ENCODE results near the gene CARD10. TPM values are rescaled to one million over a fixed set of nuclear protein-coding genes. Genes with fewer than 3 reads are reported as not detected.

Gene CARD10
- total RNA-seq, 3 donors from 2014 or later (not counting 1 experiment from before 2014, with no cell fraction given): 0.09 to 0.16 (median 0.10) TPM

DNA sequence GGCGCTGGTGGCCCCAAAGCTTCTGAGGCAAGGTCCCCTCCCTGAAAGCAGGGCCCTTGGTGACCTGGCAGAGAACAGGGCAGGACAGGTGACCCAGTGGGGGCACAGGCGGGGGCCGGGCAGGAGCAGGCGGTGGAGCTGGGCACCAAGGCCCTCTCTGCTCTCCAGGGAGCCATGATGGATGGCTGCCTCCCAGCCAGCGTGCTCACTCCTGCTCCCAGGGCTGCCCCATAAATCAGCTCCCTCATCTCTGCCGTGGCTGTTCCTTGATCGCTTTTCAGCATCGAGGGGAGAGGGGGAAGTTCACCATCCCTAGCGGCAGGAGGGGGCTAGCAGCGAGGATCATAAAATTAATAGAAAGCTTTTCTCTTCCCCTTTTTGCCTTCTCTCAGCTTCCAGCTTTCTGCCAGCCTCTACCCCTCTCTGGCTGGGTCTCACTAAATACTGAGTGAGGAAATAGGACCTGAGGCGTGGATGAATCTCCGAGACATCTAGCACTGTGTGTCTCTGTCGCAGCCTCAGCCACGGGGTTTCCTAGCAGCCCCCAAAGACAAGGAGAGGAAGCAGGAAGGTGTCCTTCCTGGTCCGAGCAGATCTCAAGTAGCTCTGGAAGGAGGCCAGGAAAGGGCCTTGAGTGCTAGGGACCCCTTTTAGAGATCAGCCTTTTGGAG, 69.7 kb downstream of the CARD10 start:
- WGBS (ENCODE audit: insufficient coverage): 66% methylated on average over 10 of the region's 15 CpGs
- no peak overlapping the region for H3K27ac Mint-ChIP-seq
- H3K9me3 ChIP-seq (ENCODE audit: control insufficient read depth, insufficient read depth, low read length): no peaks in the 10 kb centered on the region
- H3K9me3 Mint-ChIP-seq: no peaks in the 10 kb centered on the region
- H3K27ac ChIP-seq (ENCODE audit: low read length): no peak overlapping the region
- H3K27me3 Mint-ChIP-seq (ENCODE audit: low read depth in 2 of 2): no peaks in the 10 kb centered on the region
- no peaks in the 10 kb centered on the region for H3K36me3 ChIP-seq (ENCODE audit: control insufficient read depth, insufficient read depth, low read length)
- TF ChIP-seq, protein P1, sequence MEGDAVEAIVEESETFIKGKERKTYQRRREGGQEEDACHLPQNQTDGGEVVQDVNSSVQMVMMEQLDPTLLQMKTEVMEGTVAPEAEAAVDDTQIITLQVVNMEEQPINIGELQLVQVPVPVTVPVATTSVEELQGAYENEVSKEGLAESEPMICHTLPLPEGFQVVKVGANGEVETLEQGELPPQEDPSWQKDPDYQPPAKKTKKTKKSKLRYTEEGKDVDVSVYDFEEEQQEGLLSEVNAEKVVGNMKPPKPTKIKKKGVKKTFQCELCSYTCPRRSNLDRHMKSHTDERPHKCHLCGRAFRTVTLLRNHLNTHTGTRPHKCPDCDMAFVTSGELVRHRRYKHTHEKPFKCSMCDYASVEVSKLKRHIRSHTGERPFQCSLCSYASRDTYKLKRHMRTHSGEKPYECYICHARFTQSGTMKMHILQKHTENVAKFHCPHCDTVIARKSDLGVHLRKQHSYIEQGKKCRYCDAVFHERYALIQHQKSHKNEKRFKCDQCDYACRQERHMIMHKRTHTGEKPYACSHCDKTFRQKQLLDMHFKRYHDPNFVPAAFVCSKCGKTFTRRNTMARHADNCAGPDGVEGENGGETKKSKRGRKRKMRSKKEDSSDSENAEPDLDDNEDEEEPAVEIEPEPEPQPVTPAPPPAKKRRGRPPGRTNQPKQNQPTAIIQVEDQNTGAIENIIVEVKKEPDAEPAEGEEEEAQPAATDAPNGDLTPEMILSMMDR (IDR thresholded peaks at IDR 0.05): no peak
- no peaks in the 10 kb centered on the region for H3K4me1 ChIP-seq (ENCODE audit: control insufficient read depth, insufficient read depth, low read length)
- no peak overlapping the region for H3K4me3 Mint-ChIP-seq
- no peaks in the 10 kb centered on the region for H3K27me3 ChIP-seq (ENCODE audit: control insufficient read depth, insufficient read depth, low read length)
- no peaks in the 10 kb centered on the region for H3K36me3 Mint-ChIP-seq
- DNase-seq (no peak), ATAC-seq (no peak)
- intact Hi-C loops (cut with micrococcal nuclease): no loop called here
- no peak overlapping the region for H3K4me3 ChIP-seq (ENCODE audit: low read length)
- no peaks in the 10 kb centered on the region for H3K4me1 Mint-ChIP-seq

DNA sequence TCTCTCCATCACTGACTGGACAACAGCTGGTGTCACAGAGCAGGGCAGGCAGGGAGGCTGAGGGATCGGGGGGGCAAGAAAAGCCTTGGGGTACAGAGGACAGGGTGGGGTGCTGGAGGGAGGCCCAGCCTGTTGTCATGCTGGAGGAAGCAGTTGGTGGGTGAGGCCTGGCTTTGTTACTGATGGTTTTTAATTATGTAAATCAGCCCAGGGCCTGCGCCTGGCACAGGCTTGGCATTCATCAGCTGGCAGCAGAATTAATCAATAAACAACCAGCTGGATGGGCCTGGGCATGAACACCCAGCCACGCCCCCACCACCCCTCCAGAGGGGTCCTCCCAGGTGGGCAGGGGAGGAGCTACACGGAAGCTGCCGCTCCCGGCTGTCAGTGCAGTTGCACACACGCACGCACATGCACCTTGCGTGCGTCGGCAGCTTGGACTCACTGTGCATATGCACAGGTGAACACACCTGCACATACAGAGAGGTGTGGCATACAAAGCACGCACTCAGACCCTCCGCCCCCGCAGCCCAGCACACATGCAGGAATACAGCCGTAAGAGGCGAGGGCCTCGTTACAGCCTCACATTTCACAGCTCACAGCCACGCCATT, 70.6 kb downstream of the CARD10 start:
- 93% methylated on average over 18 of the region's 18 CpGs for WGBS (ENCODE audit: insufficient coverage)
- H3K4me3 Mint-ChIP-seq: no peak overlapping the region
- ATAC-seq: no peak

DNA sequence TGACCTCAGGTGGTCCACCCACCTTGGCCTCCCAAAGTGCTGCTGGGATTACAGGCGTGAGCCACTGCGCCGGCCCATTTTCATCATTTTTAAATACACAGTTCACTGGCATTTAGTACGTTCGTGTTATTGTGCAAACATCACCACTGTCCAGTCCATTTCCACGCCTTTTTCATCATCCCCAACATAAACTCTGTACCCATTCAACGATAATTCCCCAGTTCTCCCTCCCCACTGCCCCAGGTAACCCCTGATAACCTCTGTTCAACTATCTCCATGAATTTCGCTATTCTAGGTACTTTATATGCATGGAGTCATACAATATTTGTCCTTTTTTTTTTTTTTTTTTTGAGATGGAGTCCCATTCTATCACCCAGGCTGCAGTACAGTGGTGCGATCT, 73.7 kb downstream of the CARD10 start:
- Mint-ChIP-seq H3K4me1 (peaks cover 5 to 7% of the 10 kb centered on the region in 2 donors), H3K4me3 (no peak overlapping the region), H3K27me3 (ENCODE audit: low read depth in 2 of 2) (peaks cover 0 to 9% of the 10 kb centered on the region in 2 donors), H3K36me3 (no peaks in the 10 kb centered on the region), H3K9me3 (no peaks in the 10 kb centered on the region), H3K27ac (no peak overlapping the region)
- intact Hi-C loops (cut with micrococcal nuclease): no loop called here
- ATAC-seq (no peak), DNase-seq (no peak)
- 96% methylated on average over 8 of the region's 9 CpGs for WGBS (ENCODE audit: insufficient coverage)
- no peak overlapping the region for H3K4me3 ChIP-seq (ENCODE audit: low read length)
- H3K4me1 ChIP-seq (ENCODE audit: control insufficient read depth, insufficient read depth, low read length): no peaks in the 10 kb centered on the region
- H3K27me3 ChIP-seq (ENCODE audit: control insufficient read depth, insufficient read depth, low read length): no peaks in the 10 kb centered on the region
- no peaks in the 10 kb centered on the region for H3K36me3 ChIP-seq (ENCODE audit: control insufficient read depth, insufficient read depth, low read length)
- H3K9me3 ChIP-seq (ENCODE audit: control insufficient read depth, insufficient read depth, low read length): peaks cover 3% of the 10 kb centered on the region
- no peak overlapping the region for H3K27ac ChIP-seq (ENCODE audit: low read length)
- TF ChIP-seq, protein P1 (IDR thresholded peaks at IDR 0.05): no peak

More for the DNA sequence above, 70.6 kb downstream of the CARD10 start:
- Histone ChIP-seq H3K9me3 (ENCODE audit: control insufficient read depth, insufficient read depth, low read length) (no peaks in the 10 kb centered on the region), H3K4me3 (ENCODE audit: low read length) (no peak overlapping the region), H3K27ac (ENCODE audit: low read length) (no peak overlapping the region), H3K27me3 (ENCODE audit: control insufficient read depth, insufficient read depth, low read length) (no peaks in the 10 kb centered on the region), H3K36me3 (ENCODE audit: control insufficient read depth, insufficient read depth, low read length) (no peaks in the 10 kb centered on the region), H3K4me1 (ENCODE audit: control insufficient read depth, insufficient read depth, low read length) (no peaks in the 10 kb centered on the region)
- TF ChIP-seq, protein P1 (IDR thresholded peaks at IDR 0.05): no peak
- Mint-ChIP-seq H3K27me3 (ENCODE audit: low read depth in 2 of 2) (no peaks in the 10 kb centered on the region), H3K9me3 (no peaks in the 10 kb centered on the region), H3K36me3 (no peaks in the 10 kb centered on the region), H3K27ac (no peak overlapping the region), H3K4me1 (no peaks in the 10 kb centered on the region)
- no peak for DNase-seq
- intact Hi-C loops (cut with micrococcal nuclease): no loop called here

All from natural killer cell (primary cell).